ENCODE results near the gene CHID1. TPM values are rescaled to one million over a fixed set of nuclear protein-coding genes. Genes with fewer than 3 reads are reported as not detected.

Gene CHID1
- total and polyA plus RNA-seq, 2 of the 4 experiments (the other 2 are of a cell fraction), result 34.2 to 121 TPM

DNA sequence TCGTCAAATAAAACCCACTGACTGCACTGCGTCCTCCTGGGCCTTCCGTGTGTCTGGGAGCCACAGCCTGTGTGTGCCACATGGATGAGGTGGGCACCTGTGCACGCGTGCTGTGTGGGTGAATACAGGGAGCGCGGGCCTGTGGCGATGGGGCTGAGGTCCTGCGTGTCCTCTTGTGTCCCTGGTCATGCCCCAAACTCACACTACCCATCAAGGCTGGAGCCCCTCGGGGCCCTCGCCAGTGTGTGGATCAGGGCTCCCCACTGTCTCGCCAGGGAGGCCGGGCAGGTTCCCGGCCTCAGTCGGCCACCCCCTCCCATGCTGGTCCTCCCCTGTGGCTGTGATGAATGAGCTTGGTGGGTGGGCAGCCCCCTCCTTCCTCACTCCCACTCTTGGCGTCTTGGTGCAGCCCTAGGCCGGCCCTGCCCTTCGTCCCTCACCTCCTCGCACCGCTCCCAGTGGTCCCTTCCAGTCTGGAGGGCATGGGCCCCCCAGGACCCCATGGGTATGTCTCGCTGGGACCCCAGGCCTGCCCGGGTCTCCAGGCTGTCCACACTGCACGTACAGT, 78.6 kb downstream of the CHID1 start:
- Histone ChIP-seq H2BK15ac (ENCODE audit: low read depth, low read length) (no peak overlapping the region), H3K23ac (ENCODE audit: low read depth, low read length) (peak overlapping the region; percentile 69), H2BK120ac (ENCODE audit: low read depth, low read length) (peak overlapping the region; percentile 80), H3K27ac (ENCODE audit: insufficient read depth, low read length) (peak overlapping the region; percentile 86), H2AFZ (replicated peaks; ENCODE audit: low read length, poor library complexity) (peak overlapping the region; percentile 89), H3K36me3 (ENCODE audit: control insufficient read depth, insufficient read depth, low read length) (peaks cover 10% of the 10 kb centered on the region), H4K8ac (ENCODE audit: low read depth in 2 of 2, low read length in 2 of 2) (peak overlapping the region; percentile 59 to 93), H2BK20ac (ENCODE audit: low read depth, low read length) (0 out of 2 replicates have a peak overlapping the region, but pooled peaks have one; percentile 70), H3K4ac (ENCODE audit: low read depth, low read length) (peak overlapping the region; percentile 97), H2AK9ac (replicated peaks; ENCODE audit: low read depth, low read length, poor library complexity) (peak overlapping the region; percentile 100), H4K20me1 (ENCODE audit: insufficient read depth, low read length) (peaks cover 50% of the 10 kb centered on the region), H2BK5ac (ENCODE audit: low read depth, low read length, poor library complexity, severe bottlenecking) (peak overlapping the region; percentile 80), H3K9me1 (ENCODE audit: insufficient read depth, low read length) (peaks cover 20% of the 10 kb centered on the region), H3K4me2 (ENCODE audit: low read depth, low read length) (peak overlapping the region; percentile 90), H3K79me1 (ENCODE audit: low read depth in 1 of 2, low read length in 2 of 2) (peaks cover 7 to 43% of the 10 kb centered on the region in 2 experiments), H3K9me3 (ENCODE audit: control insufficient read depth, insufficient read depth, low read length) (no peaks in the 10 kb centered on the region), H3K27me3 (ENCODE audit: control insufficient read depth, insufficient read depth, low read length) (peaks cover 4% of the 10 kb centered on the region; the same call in 1 of the 2 replicates), H2AK5ac (ENCODE audit: low read depth, low read length) (peak overlapping the region; percentile 99), H3K14ac (replicated peaks; ENCODE audit: low read depth, low read length) (peak overlapping the region; percentile 93), H4K5ac (ENCODE audit: low read depth, low read length) (peak overlapping the region; percentile 49; the same call in 1 of the 2 replicates), H3K56ac (ENCODE audit: extremely low read depth, insufficient read depth, low read length) (peak overlapping the region; percentile 21; the same call in 1 of the 2 replicates), H3K4me3 (ENCODE audit: insufficient read depth, low read depth, low read length) (peak overlapping the region; percentile 65), H4K91ac (ENCODE audit: insufficient read depth, low read depth, low read length) (peak overlapping the region; percentile 87), H3K18ac (ENCODE audit: low read depth, low read length) (peak overlapping the region; percentile 18), H3K4me1 (ENCODE audit: control insufficient read depth, insufficient read depth, low read length) (peaks cover 37% of the 10 kb centered on the region), H3K9ac (ENCODE audit: low read depth, low read length) (peak overlapping the region; percentile 48)
- intact Hi-C loops (cut with micrococcal nuclease), result no loop called here
- dilution Hi-C loops (cut with HindIII; ENCODE audit: low sequenced_read_pairs, unreplicated experiment), result no loop called here
- in situ Hi-C loops (cut with MboI; ENCODE audit: low sequenced_read_pairs), result no loop called here
- POLR2A ChIA-PET (ENCODE audit: unreplicated experiment), result interaction anchor here (1.4 kb wide), 1 partner anchor 13 kb away, joined by 8 read pairs; the partner anchor contains the start of gene PNPLA2
- ATAC-seq (ENCODE audit: low read depth) (no peak), DNase-seq (no peak)
- TF ChIP-seq MXI1 (IDR thresholded peaks at IDR 0.05; ENCODE audit: borderline replicate concordance, low read depth, low read length) (no peak), SMC3 (IDR thresholded peaks at IDR 0.05; ENCODE audit: low read depth, low read length) (no peak), RAD21 (IDR thresholded peaks at IDR 0.05; ENCODE audit: low read length) (no peak), CEBPB (IDR thresholded peaks at IDR 0.05; ENCODE audit: low read depth, low read length) (no peak), FOS (IDR thresholded peaks at IDR 0.05; ENCODE audit: low read depth, low read length) (no peak), RFX5 (IDR thresholded peaks at IDR 0.05; ENCODE audit: low read depth, low read length) (no peak), RCOR1 (IDR thresholded peaks at IDR 0.05; ENCODE audit: insufficient replicate concordance, low read length) (no peak), MAZ (IDR thresholded peaks at IDR 0.05; ENCODE audit: borderline replicate concordance, low read depth, low read length) (no peak), MAFK (IDR thresholded peaks at IDR 0.05; ENCODE audit: low read depth, low read length) (no peak), NFE2L2 (IDR thresholded peaks at IDR 0.05; ENCODE audit: low read depth, low read length) (no peak), CHD1 (IDR thresholded peaks at IDR 0.05; ENCODE audit: low read depth, low read length) (no peak), CTCF (conservative IDR thresholded peaks at IDR 0.05; ENCODE audit: low read depth, low read length) (no peak), BHLHE40 (IDR thresholded peaks at IDR 0.05; ENCODE audit: low read depth, low read length) (no peak), POLR2A (IDR thresholded peaks at IDR 0.05; ENCODE audit: low read depth, low read length) (no peak)
- TF ChIP-seq, protein P1, sequence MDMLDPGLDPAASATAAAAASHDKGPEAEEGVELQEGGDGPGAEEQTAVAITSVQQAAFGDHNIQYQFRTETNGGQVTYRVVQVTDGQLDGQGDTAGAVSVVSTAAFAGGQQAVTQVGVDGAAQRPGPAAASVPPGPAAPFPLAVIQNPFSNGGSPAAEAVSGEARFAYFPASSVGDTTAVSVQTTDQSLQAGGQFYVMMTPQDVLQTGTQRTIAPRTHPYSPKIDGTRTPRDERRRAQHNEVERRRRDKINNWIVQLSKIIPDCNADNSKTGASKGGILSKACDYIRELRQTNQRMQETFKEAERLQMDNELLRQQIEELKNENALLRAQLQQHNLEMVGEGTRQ (IDR thresholded peaks at IDR 0.05; ENCODE audit: low read depth, low read length), result no peak
- TF ChIP-seq, protein P2, sequence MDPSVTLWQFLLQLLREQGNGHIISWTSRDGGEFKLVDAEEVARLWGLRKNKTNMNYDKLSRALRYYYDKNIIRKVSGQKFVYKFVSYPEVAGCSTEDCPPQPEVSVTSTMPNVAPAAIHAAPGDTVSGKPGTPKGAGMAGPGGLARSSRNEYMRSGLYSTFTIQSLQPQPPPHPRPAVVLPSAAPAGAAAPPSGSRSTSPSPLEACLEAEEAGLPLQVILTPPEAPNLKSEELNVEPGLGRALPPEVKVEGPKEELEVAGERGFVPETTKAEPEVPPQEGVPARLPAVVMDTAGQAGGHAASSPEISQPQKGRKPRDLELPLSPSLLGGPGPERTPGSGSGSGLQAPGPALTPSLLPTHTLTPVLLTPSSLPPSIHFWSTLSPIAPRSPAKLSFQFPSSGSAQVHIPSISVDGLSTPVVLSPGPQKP (IDR thresholded peaks at IDR 0.05; ENCODE audit: borderline replicate concordance, low read depth, low read length), result no peak
- WGBS, 2 experiments (ENCODE audit: extremely low coverage in 2 of 2, insufficient read length in 1 of 2), result 28% methylated on average over 4 of the region's 23 CpGs; no CpG with 5 or more reads in 1 of the 2 experiments
- CTCF ChIA-PET, result no interaction called here
- no TSS peak for BruUV-seq (replicated peaks)
